Measurements from ENCODE around the gene KRT31.
"Not testable (repeated sequence)": the region's sequence is repeated elsewhere in the genome, so short reads cannot be mapped to it uniquely, and the experiment has no call there.

The KRT31 gene

DNA sequence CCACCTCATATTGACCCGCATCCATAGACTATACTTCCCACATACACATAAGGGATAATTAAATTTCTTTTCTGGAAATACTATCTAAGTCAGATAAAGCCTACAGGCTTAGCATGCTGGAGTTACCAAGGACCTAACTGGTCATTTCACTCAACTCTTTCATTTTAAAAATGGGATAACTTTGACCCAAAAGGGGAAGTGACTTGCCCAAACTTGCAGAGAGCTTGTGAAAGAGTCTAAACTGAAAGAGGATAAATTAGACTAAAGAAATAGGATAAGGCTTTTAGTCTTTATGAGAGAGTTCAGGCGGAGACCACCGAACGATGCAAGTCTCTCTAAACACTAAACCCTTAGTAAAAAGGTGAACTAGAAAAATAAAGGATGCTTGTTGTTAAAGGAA, 42.9 kb downstream of the KRT31 start:
- TF ChIP-seq, protein P1, sequence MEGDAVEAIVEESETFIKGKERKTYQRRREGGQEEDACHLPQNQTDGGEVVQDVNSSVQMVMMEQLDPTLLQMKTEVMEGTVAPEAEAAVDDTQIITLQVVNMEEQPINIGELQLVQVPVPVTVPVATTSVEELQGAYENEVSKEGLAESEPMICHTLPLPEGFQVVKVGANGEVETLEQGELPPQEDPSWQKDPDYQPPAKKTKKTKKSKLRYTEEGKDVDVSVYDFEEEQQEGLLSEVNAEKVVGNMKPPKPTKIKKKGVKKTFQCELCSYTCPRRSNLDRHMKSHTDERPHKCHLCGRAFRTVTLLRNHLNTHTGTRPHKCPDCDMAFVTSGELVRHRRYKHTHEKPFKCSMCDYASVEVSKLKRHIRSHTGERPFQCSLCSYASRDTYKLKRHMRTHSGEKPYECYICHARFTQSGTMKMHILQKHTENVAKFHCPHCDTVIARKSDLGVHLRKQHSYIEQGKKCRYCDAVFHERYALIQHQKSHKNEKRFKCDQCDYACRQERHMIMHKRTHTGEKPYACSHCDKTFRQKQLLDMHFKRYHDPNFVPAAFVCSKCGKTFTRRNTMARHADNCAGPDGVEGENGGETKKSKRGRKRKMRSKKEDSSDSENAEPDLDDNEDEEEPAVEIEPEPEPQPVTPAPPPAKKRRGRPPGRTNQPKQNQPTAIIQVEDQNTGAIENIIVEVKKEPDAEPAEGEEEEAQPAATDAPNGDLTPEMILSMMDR (IDR thresholded peaks at IDR 0.05) = no peak
- no peak overlapping the region for H3K27ac ChIP-seq
- DNase-seq (ENCODE audit: low spot score) = no peak

DNA sequence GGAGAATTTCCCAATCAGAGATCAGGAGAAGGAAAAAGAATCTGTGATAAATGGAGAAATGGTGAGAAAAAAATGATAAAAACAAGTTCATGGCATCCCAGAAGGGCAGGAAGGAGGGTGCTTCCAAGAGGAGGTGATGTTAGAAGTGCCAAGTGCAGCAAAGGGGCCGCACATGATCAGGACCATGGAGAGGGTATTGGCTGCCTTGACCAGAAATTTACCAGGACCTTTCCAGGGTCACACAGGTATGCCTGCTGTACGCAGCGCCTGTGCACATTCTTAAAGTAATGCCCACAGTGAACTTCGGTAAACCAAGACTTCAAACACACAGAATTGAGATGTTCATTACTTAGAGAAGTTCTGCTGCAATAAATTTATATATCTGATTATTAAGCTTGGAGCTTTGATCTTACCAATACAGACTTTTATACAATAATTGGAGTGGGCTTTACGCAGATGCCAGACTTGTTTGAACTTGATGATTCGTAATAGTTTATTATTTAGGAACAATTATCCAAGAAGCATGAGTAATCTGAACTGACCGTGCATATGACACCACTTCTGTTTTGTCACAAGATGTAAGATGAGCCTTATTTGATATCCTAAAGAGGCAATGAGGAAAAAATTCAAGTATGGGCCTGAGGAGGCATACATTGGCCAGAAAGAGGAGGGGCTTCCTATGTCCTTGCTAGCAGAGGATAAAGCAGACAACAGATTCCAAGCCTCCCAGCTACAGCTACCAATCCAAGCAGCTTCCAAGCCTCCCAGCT, 44.6 kb downstream of the KRT31 start:
- no peak overlapping the region for H3K27ac ChIP-seq
- no peak for DNase-seq (ENCODE audit: low spot score)
- TF ChIP-seq, protein P1 (IDR thresholded peaks at IDR 0.05) = no peak
- no peak overlapping the region for H3K4me3 ChIP-seq

More for the DNA sequence above, 42.9 kb downstream of the KRT31 start:
- H3K4me3 ChIP-seq = no peak overlapping the region

- TF ChIP-seq, protein P1 (IDR thresholded peaks at IDR 0.05) = no peak
Observed at GRCh38 chr17:41351177-41351576, 46.2 kb downstream of the KRT31 start.

GRCh38 chr17:41350381-41350878, 47.0 kb downstream of the KRT31 start, which contains the start of gene KRT33A:
TSS of gene KRT33A (minus strand) at chr17:41350828. CDS start at chr17:41350767, 61 bp downstream.
- H3K27ac ChIP-seq; DNase-seq (ENCODE audit: low spot score); H3K4me3 ChIP-seq: not testable (repeated sequence)

More at GRCh38 chr17:41351177-41351576, 46.2 kb downstream of the KRT31 start:
- Histone ChIP-seq H3K4me3 (no peak overlapping the region), H3K27ac (no peak overlapping the region)
- DNase-seq (ENCODE audit: low spot score) = no peak

DNA sequence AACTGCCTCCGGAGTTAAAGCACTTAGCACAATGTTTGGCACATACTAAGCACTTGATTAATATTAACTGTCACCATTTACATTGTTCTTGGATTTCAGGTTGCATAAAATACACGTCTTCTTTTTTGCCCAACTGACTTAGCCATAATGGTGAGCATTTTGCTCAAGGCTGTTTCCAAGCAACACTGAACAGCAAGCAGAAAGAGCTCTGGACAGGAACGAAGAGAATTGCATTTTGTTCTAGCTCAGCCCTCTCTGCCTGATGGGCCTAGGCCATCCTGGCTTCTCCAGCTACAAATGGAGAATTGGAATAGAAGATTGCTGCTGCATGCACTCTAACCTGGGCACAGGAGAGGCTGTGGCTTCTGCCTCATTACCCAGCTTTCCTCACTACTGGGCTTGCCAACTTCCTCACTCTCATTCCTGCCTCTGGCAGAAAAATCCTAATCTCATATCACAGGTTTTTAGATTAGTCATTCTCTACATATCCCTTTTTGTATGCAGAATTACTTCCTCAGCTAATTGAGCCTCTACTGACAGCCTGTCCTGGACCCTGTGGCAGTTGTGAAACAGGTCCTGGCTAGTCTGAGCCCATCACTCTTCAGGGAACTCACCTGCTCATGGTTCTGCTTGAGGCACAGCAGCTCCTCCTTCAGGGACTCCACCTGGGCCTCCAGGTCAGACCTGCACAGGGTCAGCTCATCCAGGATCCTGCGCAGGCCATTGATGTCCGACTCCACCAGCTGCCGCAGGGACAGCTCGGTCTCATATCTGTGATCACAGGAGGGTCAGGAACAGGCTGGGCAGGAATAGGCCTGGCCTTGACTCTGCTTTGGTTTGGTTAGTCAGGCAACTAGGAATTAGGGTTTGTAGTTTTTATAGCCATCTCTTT, 49.3 kb downstream of the KRT31 start:
- Histone ChIP-seq H3K27ac (no peak overlapping the region), H3K4me3 (no peak overlapping the region)
- TF ChIP-seq, protein P1 (IDR thresholded peaks at IDR 0.05) = no peak
- no peak for DNase-seq (ENCODE audit: low spot score)

DNA sequence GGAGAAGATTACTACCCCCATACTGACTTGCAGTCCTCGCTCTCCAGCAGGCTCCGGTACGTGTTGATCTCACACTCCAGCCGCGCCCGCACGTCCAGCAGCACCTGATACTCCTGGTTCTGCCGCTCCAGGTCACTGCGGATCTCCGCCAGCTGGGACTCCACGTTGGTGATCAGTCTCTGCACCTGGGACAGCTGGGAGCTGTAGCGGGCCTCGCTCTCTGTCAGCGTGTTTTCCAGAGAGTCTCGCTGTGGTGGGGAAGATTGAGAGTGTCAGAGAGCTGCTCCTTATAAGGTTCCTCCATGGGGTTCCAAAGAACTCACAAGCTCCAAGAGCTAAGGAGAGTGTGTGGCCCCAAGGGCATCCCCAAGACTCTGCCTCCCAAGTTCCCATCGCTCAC, 51.0 kb downstream of the KRT31 start:
- H3K27ac ChIP-seq; DNase-seq (ENCODE audit: low spot score); H3K4me3 ChIP-seq: not testable (repeated sequence)

GRCh38 chr17:41345992-41346391, 51.4 kb downstream of the KRT31 start:
- Histone ChIP-seq H3K27ac (no peak overlapping the region), H3K4me3 (no peak overlapping the region)
- no peak for DNase-seq (ENCODE audit: low spot score)
- TF ChIP-seq, protein P1 (IDR thresholded peaks at IDR 0.05) = no peak

Measured in coronary artery (tissue), 2 donors.